Measurements from ENCODE around the gene SLC26A11. TPM values are rescaled to one million over a fixed set of nuclear protein-coding genes. Genes with fewer than 3 reads are reported as not detected.

SLC26A11 gene
- polyA plus RNA-seq, 1 donor = 27.2 TPM

Other genes starting within 250 kb of the SLC26A11 start
- gene TBC1D16, start 184.6 kb upstream of the SLC26A11 start, polyA plus RNA-seq (ENCODE audit: insufficient read length) = 33.1 TPM
- 21.5 TPM for gene CCDC40, start 183.8 kb upstream of the SLC26A11 start, polyA plus RNA-seq (ENCODE audit: insufficient read length)
- gene GAA, start 118.8 kb upstream of the SLC26A11 start, polyA plus RNA-seq (ENCODE audit: insufficient read length) = 33.3 TPM
- gene EIF4A3, start 73.3 kb upstream of the SLC26A11 start, polyA plus RNA-seq (ENCODE audit: insufficient read length) = 106 TPM
- gene CARD14, start 50.4 kb upstream of the SLC26A11 start, polyA plus RNA-seq (ENCODE audit: insufficient read length) = 2.2 TPM
- 41.8 TPM for gene SGSH, start 94 bp upstream of the SLC26A11 start, polyA plus RNA-seq (ENCODE audit: insufficient read length)
- 99.9 TPM for gene RNF213, start 40.4 kb downstream of the SLC26A11 start, polyA plus RNA-seq (ENCODE audit: insufficient read length)
- gene ENDOV, start 194.7 kb downstream of the SLC26A11 start, polyA plus RNA-seq (ENCODE audit: insufficient read length) = 42.7 TPM

Data from left kidney (tissue), 1 donor.